HG03097 (cell line): Measurements from ENCODE around the gene SEPTIN5.
"Not testable (repeated sequence)": the region's sequence is repeated elsewhere in the genome, so short reads cannot be mapped to it uniquely, and the experiment has no call there.

ENCODE experiments used
- ATAC-seq: cut with Tn5 transposase; IDR thresholded peaks from one replicate; pipeline ENCODE4 v1.9.1; 2021; ENCODE audit not compliant: unreplicated experiment, low FRiP score

SEPTIN5 gene

GRCh38 chr22:19719050-19719482 lies 4.8 kb downstream of the SEPTIN5 start:
- ATAC-seq: no peak

DNA sequence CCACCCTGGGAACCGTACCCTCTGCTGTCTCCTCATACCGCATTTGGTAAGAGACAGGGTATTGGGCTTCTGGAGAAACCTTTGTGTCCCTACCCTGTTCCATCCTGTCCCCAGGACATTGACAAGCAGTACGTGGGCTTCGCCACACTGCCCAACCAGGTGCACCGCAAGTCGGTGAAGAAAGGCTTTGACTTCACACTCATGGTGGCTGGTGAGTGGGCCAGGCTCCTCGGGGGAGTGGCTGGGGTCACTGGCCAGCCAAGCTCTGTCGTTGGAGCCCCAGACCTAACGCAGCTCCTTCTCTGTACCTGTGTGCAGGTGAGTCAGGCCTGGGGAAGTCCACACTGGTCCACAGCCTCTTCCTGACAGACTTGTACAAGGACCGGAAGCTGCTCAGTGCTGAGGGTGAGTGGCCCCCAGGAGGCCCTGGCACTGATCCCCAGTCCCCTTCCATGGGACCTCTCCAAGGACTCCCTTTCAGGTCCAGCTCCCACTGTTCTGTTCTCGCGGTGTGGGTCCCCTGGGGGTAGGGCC lies 5.3 kb downstream of the SEPTIN5 start:
- ATAC-seq: no peak

DNA sequence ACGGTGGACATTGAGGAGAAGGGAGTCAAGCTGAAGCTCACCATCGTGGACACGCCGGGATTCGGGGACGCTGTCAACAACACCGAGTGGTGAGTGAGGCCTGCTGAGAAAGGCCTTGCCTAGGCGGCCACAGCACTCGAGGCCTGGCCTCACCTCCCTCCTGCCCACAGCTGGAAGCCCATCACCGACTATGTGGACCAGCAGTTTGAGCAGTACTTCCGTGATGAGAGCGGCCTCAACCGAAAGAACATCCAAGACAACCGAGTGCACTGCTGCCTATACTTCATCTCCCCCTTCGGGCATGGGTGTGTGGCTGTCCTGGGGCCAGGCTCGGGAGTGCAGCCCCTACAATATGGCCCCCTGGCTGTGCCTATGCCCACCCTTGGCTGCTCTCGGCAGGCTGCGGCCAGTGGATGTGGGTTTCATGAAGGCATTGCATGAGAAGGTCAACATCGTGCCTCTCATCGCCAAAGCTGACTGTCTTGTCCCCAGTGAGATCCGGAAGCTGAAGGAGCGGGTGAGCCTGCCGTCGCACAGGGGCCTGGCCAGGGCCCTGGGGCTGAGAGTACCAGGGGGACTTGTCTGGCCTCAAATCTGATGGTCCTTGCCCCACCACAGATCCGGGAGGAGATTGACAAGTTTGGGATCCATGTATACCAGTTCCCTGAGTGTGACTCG lies 6.0 kb downstream of the SEPTIN5 start:
- ATAC-seq: no peak

GRCh38 chr22:19720999-19721329 lies 6.7 kb downstream of the SEPTIN5 start:
- no peak for ATAC-seq

- ATAC-seq: no peak
These were observed 7.3 kb downstream of the SEPTIN5 start for GRCh38 chr22:19721330-19722177.

DNA sequence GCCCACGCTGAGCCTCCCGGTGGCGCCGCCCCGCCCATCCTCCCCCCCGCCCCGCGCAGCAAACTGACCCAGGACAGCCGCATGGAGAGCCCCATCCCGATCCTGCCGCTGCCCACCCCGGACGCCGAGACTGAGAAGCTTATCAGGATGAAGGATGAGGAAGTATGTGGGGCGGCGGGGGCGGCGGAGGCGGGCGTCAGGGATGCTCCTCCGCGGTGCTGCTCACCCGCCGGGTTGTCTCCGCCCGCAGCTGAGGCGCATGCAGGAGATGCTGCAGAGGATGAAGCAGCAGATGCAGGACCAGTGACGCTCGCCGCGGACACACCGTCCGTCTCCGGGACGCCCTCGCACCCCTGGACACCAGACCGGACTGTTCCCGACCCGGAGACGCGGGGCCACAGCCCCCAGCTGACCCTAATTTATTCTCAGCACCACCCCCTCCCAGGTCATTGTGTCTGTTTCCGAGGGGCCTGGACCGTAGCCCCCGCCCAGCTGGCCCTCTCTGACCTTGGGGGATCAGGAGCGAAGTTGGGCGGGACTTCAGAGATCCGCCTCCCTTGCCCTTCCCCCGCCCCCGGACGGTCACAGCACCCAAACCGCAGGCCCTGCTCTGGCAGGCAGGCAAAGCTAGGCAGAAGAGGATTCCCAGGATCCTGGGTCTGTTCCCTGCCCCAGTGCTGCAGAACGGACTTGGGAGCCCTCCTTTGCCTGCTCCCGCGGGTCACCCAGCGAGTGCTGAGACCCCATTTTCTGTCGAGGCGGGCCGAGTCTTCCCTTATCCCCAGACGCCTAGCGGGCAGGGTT lies 8.1 kb downstream of the SEPTIN5 start:
- no peak for ATAC-seq

- no peak for ATAC-seq
These were observed 8.6 kb downstream of the SEPTIN5 start for GRCh38 chr22:19722982-19723231.

DNA sequence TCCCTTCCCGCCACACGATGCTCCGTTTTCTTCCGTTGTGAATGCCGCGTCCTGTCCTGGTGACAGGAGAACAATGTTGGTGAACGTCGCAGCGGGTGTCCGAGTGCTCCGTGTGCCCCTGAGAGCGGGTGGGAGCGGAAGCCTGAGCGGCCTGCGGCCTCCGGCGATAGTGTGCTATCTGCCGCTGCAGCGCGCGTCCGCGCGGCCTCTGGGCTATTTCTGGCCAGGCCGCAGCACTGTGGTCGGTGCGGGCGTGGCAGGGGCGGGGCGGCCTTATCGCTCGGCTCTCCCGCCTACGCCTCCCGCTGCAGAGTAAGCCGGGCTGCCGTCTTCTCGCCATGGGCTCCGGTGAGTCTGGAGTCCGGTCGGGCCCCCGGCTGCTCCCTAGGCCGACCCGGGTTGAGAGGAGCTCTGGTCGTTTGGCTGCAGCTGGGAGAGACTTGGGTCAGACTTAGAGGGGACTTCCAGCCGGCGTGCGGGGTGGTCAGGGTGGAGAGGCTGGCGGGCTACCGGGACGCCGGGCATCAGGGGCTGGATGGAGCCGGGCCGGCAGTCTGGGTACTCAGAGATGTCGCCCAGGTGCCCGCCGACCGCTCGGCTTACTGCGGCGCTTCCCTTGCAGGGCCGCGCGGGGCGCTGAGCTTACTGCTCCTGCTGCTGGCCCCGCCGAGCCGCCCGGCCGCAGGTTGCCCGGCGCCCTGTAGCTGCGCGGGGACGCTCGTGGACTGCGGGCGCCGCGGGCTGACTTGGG lies 9.1 kb downstream of the SEPTIN5 start, which contains the start of gene GP1BB:
Gene GP1BB (plus strand): TSS at position 308 of the 751 bp plus-strand sequence. CDS start 31 bp downstream, at position 339.
- no peak for ATAC-seq

GRCh38 chr22:19723983-19724827 lies 9.9 kb downstream of the SEPTIN5 start:
- no peak for ATAC-seq

GRCh38 chr22:19724927-19725661 lies 10.8 kb downstream of the SEPTIN5 start:
- no peak for ATAC-seq

DNA sequence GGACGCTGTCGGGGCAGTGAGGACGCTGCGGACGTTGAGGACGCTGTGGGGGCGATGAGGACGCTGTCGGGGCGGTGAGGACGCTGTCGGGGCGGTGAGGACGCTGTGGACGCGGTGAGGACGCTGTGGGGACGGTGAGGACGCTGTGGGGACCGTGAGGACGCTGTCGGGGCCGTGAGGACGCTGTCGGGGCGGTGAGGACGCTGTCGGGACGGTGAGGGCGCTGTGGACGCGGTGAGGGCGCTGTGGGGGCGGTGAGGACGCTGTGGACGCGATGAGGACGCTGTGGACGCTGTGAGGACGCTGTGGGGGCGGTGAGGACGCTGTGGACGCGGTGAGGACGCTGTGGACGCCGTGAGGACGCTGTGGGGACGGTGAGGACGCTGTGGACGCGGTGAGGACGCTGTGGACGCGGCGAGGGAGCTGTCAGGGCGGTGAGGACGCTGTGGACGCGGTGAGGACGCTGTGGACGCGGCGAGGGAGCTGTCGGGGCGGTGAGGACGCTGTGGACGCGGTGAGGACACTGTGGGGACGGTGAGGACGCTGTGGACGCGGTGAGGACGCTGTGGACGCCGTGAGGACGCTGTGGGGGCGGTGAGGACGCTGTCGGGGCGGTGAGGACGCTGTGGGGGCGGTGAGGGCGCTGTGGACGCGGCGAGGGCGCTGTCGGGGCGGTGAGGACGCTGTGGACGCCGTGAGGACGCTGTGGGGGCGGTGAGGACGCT lies 11.9 kb downstream of the SEPTIN5 start:
- ATAC-seq: not testable (repeated sequence)

DNA sequence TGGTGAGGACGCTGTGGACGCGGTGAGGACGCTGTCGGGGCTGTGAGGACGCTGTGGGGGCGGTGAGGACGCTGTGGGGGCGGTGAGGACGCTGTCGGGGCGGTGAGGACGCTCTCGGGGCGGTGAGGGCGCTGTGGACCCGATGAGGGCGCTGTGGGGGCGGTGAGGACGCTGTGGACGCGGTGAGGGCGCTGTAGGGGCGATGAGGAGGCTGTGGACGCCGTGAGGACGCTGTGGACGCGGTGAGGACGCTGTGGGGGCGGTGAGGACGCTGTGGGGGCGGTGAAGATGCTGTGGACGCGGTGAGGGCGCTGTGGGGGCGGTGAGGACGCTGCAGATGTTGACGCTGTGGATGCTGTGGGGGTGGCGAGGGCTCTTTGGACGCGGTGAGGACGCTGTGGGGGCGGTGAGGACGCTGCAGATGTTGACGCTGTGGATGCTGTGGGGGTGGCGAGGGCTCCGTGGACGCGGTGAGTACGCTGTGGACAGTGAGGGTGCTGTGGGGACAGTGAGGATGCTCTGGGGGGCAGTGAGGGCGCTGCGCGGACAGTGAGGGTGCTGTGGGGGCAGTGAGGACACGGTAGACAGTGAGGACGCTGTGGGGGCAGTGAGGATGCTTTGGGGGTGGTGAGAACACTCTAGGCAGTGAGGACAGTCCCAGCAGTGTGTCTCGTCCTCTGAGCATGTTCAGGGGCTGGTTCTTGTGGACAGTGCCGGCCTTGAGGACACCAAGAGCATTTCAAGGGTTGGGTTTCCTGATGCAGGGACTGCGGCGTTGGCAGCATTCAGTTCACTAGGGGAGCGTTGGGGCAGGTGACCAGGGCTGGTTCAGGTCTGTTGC lies 13.2 kb downstream of the SEPTIN5 start:
- ATAC-seq: no peak

GRCh38 chr22:19728271-19728670 lies 14.0 kb downstream of the SEPTIN5 start:
- ATAC-seq: no peak

- no peak for ATAC-seq
These were observed 14.5 kb downstream of the SEPTIN5 start for GRCh38 chr22:19728836-19729235.

GRCh38 chr22:19729507-19729906 lies 15.2 kb downstream of the SEPTIN5 start:
- no peak for ATAC-seq

DNA sequence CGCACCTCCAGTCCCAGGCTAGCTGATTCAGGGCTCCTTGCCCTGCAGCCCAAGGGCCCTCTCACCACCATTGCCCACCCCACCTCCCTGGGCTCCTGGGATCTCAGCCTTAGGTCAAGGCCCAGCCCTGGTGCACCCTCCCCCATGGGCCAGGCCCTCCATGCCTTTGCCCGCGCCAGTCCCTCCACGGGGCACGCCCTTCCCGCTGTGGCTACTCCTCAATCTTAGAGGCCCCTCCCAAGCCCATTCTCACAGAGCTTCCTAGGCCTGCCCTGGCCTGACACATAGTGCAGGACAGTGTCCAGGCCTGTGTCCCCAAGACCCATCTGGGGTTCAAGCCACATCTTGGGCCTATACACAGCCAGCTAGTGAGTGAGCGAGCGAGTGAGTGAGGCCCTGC lies 15.9 kb downstream of the SEPTIN5 start:
- no peak for ATAC-seq

- no peak for ATAC-seq
These were observed 16.5 kb downstream of the SEPTIN5 start for GRCh38 chr22:19730655-19731360.
